ENCODE measurements around the gene FGF14.
"Not testable (repeated sequence)": the region's sequence is repeated elsewhere in the genome, so short reads cannot be mapped to it uniquely, and the experiment has no call there.

The FGF14 gene

DNA sequence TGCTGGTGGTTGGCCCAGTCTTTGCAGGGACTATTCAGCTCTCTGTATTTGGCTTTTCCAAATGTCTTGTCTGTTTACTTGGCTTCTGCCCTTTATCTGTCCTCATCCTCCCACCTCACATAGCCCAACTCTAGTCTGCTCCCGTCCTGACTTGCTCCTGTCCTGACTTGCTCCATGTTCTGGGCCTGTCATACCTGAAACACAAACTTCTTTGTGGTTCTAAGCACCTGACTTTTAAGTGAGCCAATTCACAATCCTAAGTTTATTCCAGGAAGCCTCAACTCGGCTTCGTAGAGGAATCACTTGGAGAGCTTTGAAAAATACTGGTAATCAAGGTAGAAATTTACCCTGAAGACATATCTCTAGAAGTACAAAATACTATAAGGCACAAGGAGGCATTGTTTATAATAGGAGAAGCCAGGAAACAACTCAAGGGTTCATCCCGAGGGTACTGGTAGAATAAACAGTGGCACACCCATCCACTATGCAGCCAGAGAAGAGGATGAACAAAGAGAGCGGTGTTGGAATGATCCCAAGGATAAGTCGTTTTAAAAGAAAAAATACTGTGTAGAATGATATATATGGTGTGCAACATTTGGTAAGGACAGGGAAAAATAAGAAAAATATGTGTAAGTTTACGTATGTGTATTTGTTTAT lies 284.5 kb downstream of the FGF14 start:
- no peak for DNase-seq

DNA sequence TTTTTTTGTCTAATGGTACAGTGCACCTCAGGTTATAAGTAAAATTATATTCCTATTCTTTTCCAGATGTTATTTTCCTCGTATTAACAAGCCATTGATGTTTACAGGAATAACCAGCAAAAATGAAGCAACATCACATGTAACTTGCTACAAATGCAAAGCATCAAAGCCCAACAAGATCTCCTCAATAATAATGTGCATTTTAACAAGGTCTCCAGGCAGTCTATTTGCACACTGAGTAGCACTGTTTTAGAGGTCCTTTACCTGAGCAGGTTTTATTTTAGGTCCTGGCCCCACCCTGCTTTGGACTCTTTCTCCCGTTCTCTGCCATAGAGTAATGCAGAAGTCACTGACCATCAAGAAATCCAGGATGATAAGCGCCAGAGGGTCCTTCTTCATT lies 298.4 kb downstream of the FGF14 start:
- DNase-seq, result no peak

DNA sequence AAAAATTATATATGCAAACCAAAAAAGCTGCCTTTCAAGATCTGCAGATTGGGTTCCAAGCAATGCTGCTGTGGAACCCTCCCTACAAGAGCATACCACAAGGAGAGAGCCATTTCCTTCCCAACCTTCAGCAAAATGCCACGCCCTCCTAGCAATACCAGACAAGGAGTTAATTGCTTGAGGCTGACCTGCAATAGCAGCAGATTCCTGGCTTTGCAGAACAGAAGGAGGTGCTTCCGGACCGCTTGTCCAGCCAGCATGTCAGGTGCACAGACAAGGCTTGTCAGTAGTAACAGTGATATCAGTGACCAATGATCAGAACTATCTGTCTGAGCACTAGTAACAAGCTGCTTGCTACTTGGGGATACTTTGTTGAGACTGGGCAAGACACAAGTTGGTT lies 301.6 kb downstream of the FGF14 start:
- DNase-seq, result no peak

DNA sequence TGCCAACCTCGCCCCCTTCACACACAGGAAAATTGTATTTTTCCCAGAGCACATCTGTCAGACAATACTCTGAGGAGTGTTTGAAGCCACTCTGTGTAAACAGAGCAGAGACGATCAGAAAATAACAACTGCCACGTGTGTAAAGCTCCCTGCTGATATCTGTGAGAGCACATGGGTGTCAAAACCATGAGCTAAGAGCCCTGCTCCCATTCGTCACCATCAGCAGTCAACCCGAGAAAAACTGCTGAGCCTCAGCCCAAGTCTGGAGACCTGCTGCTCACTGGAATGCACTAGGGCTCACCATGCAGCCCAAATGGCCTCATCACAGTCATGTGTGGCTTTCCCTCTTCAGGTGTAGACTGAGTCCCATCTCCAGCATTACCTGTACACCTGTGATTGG lies 304.1 kb downstream of the FGF14 start:
- DNase-seq, result no peak

DNA sequence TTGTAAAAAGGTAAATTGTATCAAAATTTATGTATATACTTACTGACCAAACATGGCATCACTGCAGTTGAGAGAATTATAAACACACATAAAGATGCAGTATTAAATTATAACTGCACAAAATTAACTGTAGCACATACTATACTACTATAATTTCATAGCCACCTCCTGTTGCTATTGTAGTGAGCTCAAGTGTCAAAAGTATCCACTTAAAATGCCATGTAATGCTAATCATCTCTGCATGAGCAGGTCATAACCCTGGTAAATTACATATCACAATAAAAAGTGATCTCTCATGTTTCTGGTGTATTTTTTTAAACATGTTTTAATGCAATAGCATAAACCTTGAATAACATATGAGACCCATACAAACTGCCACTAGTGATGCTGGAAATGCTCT lies 308.6 kb downstream of the FGF14 start:
- DNase-seq, result not testable (repeated sequence)

DNA sequence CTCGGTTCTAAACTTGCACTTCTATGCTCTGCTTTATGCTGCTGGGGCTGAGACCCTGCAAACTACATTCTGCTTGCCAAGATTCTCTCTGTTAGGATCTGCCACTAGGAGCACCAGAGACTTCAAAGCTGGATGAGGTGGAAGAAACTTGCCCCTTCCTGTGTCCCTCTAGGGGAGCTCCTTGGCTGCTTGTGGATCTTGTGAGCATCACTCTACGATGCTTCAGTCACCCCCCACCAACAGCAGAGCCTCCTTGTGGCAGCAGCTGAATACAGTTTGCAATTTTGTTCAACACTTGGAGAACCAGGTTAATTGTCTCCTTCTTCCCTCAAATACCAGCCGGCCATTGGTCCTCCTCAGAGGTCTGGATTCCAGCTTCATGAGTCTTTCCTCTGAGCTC lies 310.6 kb downstream of the FGF14 start:
- DNase-seq, result peak; percentile 5

DNA sequence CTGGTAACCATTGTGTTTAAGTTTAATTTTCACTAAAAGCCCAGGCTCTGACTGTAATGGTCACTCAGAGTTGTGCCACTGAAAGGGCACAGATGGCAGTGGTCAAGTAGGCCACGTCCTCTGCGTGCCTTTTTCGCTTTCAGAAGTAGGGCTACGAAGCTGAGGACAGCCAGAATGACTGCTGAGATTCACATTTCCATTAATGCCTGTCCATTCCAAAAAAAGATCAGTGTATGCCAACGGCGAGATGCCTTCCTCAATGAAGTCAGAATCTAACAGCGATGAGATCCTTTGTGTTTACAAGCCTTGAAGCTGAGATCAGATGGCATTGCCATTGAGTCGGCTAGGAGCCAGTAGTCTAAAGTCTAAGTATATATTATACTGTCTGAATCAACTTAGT lies 311.3 kb downstream of the FGF14 start:
- no peak for DNase-seq

DNA sequence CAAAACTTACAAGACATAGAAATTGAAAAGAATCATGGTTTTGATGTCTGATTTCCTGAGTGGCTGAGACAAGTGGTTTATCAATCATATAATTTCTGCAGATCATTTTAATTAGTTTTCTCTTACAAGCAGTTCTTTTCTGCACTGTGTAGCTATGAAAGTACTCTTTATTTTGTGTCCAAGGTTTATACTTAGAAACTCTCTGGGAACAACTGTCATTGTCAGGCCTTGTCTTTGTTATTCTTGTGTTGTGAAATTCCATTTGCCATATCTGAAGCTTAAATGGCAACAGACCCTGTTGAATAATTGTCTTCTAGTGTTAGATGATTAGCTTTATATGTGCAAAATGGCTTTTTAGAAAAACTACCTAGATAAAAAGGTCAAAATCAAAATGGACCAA lies 312.1 kb downstream of the FGF14 start:
- no peak for DNase-seq

DNA sequence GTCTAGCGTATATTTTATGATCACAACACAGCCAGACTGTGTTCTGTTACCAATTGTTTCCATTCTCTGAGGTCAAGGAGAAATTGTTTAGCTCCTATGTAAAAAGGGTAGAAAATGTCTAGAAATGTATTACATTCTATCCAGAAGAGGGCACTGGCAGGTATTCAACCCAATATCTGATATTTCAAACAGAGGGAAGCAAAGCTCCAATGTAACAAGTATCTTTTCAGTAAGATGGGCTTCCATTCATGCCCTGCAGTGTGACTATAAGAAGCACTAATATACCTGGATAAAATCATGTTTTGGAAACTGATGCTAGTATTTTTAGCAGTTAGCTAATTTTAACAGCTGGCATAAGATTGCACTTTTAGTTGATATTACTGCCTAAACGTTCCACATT lies 312.7 kb downstream of the FGF14 start:
- DNase-seq, result peak; percentile 16

DNA sequence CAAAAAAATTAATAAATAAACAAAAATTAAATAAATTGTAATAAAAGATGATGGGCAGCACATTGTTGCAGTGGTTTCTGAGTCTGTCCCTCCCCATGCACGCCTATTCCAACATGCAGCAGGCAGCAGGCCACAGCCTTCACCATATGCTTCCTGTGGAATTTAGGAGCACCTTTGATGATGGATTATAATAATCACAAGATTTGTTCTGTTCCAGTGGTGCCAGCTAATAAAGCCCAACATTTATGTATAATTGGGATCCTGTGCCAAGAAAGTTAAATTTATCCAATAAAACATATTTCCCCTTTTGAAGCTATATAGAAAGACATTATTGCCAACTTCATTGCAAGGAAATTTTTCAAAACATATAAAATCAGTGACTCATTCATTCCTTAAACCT lies 328.6 kb downstream of the FGF14 start:
- no peak for DNase-seq

DNA sequence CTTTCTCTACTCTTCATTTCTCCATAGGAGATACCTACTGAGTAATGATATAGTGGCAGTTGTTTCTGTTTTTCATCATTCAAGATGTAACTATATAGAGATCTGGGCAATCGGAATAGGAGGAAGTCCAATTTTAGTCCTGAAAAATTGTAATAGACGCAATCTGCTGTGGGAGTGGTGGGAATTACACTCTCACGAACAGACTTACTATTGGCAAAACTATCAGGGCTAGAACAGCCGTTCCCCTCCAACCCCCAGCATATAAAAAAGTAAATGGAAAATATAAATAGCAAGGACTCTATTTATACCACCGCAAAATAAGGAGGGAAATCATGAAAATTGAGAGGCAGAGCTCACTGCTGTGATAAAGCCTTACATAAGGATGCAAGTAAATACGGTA lies 330.1 kb downstream of the FGF14 start:
- DNase-seq, result no peak

DNA sequence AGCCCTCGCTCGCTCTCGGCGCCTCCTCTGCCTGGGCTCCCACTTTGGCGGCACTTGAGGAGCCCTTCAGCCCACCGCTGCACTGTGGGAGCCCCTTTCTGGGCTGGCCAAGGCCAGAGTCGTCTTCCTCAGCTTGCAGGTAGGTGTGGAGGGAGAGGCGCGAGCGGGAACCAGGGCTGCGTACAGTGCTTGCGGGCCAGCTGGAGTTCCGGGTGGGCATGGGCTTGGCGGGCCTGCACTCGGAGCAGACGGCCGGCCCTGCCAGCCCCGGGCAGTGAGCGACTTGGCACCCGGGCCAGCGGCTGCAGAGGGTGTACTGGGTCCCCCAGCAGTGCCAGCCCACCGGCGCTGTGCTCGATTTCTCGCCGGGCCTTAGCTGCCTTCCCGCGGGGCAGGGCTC lies 333.5 kb downstream of the FGF14 start:
- not testable (repeated sequence) for DNase-seq

DNA sequence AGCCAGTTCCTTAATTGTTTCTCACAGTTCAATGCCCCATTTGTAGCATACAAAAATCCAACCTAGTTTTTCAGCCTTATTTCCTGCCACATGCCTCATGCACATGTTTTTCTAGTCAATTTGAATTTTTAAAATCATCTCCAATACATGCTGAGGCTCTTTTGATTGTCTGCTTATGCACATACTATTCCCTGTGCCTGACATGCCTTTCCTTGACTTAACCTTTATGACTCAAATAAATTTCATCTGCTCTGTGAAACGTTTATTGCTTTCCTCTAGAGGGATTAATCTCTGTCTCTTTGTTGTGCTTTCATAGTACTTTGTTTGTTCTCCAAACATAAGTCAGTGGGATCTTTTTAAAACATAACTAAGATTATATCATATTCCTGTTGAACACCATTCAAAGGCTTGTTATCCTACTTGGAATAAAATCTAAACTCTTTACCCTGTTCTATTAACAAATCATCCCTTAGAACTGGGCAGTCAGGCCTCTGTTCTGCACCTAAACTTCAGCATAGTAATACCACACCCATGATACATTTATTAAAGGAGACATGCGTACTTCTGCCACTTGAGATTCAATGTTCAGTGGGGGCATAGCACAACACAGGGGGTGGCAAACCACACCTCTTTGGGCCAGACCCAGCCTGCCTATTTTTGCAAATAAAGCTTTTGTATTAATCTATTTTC lies 346.6 kb downstream of the FGF14 start:
- DNase-seq, result no peak

DNA sequence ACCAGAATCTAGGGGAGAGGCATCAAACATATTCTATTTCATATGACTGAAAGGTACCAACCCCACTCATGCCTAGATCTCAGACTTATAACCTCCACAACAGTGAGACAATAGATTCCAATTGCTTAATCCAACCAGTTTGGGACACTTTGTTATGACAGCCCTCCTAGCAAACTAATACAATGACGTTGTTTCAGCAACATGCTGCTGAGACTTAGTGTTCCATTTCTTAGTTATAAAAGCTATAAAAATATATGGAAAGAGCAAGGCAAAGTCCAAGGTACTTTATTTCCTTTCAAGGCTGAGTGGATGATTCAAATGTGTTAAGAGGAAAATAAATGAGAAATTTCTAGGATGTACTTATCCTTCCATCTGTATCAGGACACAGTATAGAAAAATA lies 352.0 kb downstream of the FGF14 start:
- no peak for DNase-seq

DNA sequence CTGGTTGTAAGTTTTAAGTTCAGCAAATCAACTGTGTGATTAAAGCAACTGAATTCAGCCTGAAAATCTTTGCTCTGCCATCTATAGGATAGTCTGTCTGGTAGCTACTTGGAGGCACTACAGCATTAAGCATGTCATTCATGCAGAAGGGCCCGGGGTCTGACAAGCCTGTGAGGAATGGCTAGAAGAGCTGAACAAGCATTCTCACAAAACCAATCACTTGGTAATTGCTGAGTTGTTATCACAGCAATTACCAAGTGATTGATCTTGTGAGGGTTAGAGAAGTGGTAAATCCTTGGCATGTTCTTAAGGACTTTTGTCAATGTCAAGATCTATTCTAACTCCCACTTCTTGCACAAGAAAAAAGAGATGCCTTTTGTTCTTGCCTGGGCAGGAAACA lies 356.1 kb downstream of the FGF14 start:
- no peak for DNase-seq

DNA sequence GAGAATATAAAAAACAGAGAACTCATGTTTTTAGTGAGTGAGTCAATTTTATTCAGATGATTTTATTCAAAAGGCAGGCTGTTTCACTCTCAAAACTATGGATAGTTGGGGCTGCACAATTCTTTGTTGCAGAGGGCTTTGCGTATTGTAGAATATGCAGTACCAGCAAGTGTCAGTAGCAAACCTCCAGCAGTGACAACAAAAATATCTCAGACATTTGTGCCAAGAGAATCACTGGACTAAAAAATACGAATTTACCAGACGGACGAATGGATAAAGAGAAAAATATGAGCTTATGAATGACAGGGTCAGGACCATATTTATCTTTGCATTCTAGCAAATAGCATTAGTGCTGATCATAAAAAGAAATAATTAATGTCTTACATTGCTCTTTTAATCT lies 359.1 kb downstream of the FGF14 start:
- DNase-seq, result no peak

DNA sequence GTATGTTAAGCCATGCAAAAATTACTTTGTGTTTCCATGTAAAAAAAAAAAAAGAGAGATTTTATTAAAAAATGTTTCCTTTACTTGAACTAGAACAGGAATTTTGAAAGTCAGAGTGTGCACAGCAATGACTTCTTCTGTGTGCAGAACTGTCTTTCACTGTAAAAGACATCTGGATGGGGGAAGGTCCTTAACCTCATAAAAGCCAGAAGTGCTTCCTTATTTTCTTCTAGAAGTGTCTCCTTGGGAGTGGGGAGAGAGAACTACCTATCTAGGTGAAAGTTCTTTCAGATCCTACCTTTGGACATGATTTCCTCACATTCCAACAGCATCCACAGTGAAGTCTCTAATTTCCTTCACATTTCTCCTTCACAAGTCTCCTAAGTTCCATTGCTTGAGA lies 360.3 kb downstream of the FGF14 start:
- no peak for DNase-seq

DNA sequence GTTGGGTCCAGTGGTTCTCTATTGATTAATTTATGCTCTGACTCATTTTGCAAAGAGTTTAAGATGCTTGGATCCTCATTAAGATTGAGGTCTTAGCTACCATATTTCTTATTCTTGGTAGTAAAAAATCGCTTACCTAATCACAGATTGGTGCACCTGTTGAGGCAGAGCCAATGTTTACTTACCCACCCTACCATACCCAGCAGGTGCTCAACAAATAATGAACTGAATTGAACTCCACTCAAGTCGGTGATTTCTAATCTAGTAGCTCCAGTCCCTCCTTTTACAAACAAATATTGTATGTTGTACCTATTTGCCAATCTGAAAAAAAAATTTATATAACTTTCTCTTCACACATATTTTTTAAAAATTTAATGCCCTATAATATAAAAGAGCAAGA lies 361.0 kb downstream of the FGF14 start:
- DNase-seq, result no peak

DNA sequence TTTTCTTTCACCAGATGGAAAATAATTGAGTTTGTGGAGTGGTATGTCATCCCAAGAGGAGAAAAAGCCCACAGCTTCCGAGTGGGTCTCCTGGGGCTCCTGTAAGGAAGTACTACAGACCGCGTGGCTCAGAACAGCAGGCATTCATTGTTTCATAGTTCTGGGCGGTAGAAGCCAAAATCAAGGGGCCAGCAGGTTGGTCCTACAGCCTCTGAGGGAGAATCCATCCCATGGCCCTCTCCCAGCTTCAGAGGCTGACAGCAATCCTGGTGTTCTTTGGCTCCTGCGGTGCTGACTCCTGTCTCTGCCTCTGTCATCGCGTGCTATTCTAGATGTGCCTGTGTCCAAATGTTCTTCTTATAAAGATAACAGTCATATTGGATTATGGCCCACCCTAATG lies 362.6 kb downstream of the FGF14 start:
- no peak for DNase-seq

DNA sequence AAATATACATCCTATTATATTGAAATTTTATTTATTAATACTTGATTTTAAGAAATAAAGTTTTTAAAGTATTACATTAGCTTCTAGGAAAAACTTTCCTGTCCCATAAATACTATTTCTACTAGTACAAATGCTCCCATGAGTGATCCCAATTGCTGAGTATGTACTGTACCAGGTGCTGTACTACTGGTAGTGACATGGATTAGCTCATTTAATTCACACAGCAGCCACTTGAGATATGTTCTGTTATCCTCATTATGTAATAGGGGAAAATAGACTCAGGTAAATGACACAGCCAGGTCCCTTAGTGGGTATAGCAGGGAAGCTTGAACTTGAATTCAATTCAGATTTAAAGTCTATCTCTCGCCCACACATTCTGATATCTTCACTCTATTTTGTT lies 363.1 kb downstream of the FGF14 start:
- DNase-seq, result no peak

DNA sequence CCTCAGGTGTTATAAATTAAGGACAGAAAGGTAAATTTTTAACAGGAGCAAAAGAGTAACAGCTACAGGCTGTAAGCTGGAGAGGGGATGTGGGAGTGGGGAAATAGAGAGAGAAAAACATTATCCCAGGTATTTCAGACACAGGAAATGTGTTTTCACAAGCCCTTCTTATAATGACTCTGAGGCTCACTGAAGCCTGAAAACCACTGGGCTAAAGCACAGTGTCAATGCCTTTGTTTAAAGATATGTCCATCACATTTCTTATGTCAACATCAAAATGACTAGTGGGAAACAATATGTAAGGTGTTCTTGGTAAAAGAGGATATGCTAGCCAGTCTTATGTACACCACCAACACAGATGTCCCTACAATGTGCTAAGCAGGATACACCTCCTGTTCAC lies 365.9 kb downstream of the FGF14 start:
- no peak for DNase-seq

DNA sequence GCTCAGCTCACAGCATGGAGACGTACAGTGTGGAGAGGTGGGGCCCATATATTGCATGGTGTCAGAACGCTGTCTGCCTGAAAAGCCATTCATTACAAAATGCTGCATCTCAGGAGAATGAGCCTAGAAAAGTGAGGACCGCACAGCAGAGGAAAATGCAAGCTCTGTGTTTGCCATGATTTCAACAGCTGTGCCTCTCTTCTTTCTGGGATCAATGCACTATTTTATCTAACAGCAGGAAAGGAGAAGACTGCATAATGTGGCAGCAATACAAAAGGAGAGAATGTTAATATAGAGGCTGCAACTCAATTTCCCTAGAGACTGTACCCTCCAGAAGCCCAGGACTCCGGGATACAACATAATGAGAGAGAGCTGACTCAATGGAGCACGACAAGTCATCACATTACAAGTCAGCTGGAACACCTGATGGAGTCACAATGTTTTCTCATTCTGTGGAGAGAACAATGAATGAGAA lies 368.0 kb downstream of the FGF14 start:
- no peak for DNase-seq

DNA sequence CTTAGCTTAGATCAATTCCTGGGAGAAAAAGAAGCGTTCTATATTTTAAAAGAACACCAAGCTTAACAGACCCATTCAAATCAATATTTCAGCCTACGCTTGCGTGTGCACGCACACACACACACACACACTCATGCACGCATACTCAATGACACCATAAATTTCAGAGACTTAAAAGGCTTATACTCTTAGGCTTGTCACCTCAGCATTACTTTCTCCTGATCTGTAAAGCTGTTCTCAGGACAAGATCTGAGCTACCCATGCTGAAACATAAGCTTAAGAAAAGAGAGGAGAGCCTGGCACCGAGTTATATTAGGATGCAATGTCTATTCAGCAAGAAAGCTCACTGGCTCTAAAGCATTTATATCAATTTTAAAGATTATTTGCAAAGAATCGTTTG lies 368.5 kb downstream of the FGF14 start:
- DNase-seq, result no peak

DNA sequence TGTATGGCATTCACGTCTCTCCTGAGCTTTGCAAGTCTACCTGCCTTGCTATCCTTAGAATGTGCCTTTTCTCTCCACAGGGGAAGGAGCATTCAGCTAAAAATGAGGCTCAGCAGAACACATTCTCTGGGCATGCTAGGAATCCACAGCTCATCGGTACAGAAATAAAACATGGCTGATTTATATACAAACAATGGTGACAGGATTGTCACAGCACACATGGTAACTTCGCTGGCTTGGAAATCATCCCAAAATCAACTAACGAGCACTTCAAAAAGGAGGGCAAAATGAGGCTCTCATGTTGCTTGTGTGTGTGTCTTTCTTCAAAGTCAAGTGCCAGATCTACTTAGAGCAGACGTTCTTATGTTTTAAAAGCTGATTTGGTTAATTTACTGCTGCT lies 373.0 kb downstream of the FGF14 start:
- no peak for DNase-seq

DNA sequence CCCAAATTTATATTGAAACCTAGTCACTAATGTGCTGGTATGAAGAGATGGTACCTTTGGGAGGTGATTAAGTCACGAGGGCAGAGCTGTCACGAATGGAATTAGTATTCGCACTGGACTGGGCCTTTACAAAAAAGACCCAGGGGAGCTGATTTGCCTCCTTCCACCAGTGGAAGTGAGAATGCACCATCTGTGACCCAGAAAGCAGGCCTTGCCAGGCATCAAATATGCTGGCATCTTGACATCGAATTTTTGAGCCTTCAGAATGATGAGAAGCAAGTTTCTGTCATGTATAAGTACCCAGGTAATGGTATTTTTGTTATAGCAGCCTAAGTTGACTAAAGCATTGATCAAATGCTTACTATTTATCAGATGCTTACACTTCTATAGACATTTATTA lies 373.6 kb downstream of the FGF14 start:
- no peak for DNase-seq
